ENCODE measurements around the gene TMEM106A. TPM values are rescaled to one million over a fixed set of nuclear protein-coding genes. Genes with fewer than 3 reads are reported as not detected.
"Not testable (repeated sequence)": the region's sequence is repeated elsewhere in the genome, so short reads cannot be mapped to it uniquely, and the experiment has no call there.

The TMEM106A gene
- total and polyA plus RNA-seq, 12 donors, result 1.1 to 10.4 (median 2.7) TPM

DNA sequence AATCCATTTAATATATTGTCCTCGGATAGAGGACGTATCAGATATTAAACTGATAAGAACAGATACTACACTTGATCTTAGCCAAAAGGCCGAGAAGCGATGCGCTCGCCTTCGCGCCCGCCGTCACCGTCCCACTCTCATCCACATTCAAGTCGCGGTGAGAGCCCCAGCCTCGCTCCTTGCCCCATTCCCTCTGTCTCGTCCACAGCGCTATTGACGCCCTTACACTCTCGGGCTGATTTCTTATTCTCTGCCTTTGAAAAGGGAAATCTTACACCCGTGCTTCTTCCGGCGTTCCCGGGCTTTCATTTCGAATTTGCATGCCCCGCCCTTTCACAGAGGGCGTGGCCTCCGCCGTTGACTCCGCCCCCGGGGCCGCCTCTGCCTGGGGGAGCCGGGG is 22.2 kb downstream of the TMEM106A start, which contains the start of gene RNU2-1:
TSS of gene RNU2-1 (minus strand) at position 101 of the 400 bp plus-strand sequence.
- H3K27ac ChIP-seq; DNase-seq; ATAC-seq; H3K27me3 ChIP-seq; H3K36me3 ChIP-seq; H3K4me3 ChIP-seq; H3K9me3 ChIP-seq; H3K4me1 ChIP-seq; intact Hi-C loops (cut with DNase I): not testable (repeated sequence)
- no CpG with 5 or more reads among the region's 31 CpGs for WGBS, 2 donors

DNA sequence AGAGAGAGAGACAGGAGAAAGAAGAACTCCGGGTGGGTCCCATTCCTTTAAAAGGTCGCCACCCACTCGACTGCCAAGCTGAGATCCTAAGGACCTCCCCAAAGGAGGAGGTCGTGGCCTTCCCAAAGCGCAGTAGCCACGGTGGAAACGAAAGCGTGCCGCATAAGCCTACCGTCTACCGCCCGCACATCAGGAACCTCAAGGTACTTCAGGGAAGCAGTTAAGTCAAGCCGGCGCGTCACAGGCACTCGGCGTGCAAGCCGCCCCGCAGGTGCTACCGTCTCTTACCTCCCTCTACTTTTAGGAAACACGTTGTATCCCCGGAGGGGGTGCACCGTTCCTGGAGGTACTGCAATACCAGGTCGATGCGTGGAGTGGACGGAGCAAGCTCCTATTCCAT is 27.9 kb downstream of the TMEM106A start:
- intact Hi-C loops (cut with DNase I); H3K27ac ChIP-seq; H3K4me1 ChIP-seq; H3K9me3 ChIP-seq; H3K4me3 ChIP-seq; H3K36me3 ChIP-seq; ATAC-seq; DNase-seq; H3K27me3 ChIP-seq: not testable (repeated sequence)
- WGBS, 2 donors, result 0% methylated on average over 1 of the region's 26 CpGs; no CpG with 5 or more reads in 1 of the 2 donors

DNA sequence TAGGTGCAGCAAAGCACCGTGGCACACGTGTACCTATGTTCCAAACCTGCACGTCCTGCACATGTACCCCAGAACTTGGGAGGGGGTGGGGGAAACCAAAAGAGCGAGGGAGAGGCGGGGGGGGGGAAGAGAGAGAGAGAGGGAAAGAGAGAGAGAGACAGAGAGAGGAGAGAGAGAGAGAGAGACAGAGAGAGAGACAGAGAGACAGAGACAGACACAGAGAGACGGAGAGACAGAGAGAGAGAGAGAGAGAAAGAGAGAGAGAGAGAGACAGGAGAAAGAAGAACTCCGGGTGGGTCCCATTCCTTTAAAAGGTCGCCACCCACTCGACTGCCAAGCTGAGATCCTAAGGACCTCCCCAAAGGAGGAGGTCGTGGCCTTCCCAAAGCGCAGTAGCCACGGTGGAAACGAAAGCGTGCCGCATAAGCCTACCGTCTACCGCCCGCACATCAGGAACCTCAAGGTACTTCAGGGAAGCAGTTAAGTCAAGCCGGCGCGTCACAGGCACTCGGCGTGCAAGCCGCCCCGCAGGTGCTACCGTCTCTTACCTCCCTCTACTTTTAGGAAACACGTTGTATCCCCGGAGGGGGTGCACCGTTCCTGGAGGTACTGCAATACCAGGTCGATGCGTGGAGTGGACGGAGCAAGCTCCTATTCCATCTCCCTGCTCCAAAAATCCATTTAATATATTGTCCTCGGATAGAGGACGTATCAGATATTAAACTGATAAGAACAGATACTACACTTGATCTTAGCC is 29.1 kb downstream of the TMEM106A start:
- intact Hi-C loops (cut with DNase I); DNase-seq; H3K27me3 ChIP-seq; H3K36me3 ChIP-seq; H3K9me3 ChIP-seq; H3K4me1 ChIP-seq; H3K4me3 ChIP-seq; H3K27ac ChIP-seq: not testable (repeated sequence)
- ATAC-seq, result peak in 1 of 8 donors; percentile 31
- 10% methylated on average over 3 of the region's 34 CpGs; no CpG with 5 or more reads in 1 of the 2 donors for WGBS, 2 donors

DNA sequence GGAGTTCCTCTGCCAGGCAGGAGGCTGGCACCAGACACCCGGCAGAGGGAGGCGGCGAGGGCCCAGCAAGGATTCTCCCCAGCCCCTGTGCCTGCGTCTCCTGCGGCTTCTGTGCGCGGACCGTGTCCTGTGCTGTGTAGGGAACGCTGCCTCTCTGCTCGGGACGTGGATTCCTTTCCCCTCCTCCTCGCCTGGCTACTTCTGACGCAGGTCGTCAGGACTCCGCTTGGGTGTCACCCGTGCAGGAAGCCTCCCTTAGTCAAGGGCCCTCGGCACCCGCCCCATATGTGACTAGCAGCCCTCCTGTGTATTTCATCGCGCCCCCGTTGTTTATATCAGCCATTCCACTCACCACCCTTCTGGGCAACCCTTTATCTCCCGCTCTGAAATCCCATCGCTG is 34.8 kb downstream of the TMEM106A start:
- intact Hi-C loops (cut with DNase I); H3K27me3 ChIP-seq; H3K4me1 ChIP-seq; H3K36me3 ChIP-seq; DNase-seq; ATAC-seq; H3K9me3 ChIP-seq: not testable (repeated sequence)
- peak overlapping the region in 5 of 10 donors; percentile 43 to 72 (median 70) for H3K27ac ChIP-seq
- WGBS, 2 donors, result 5 to 11% methylated on average over 11 to 12 of the region's 23 CpGs
- peak overlapping the region in 3 of 10 donors; percentile 36 to 41 (median 39) for H3K4me3 ChIP-seq

Other genes starting within 250 kb of the TMEM106A start
- 10 to 100 TPM; 20.0 to 34.7 (median 28.9) TPM for gene AARSD1, start 247.4 kb upstream of the TMEM106A start, total RNA-seq
- gene AARSD1, start 247.4 kb upstream of the TMEM106A start, polyA plus RNA-seq, result 100 to 1,000 TPM in 1 of 2 donors, 10 to 100 TPM in 1; 55.8 to 125 TPM
- gene PTGES3L, start 231.8 kb upstream of the TMEM106A start, total RNA-seq, result 10 to 100 TPM; 35.0 to 58.8 (median 40.5) TPM
- 10 to 100 TPM; 33.9 to 45.3 TPM for gene PTGES3L, start 231.8 kb upstream of the TMEM106A start, polyA plus RNA-seq
- gene RUNDC1, start 231.3 kb upstream of the TMEM106A start, total RNA-seq, result 10 to 100 TPM in 9 of 10 donors, 1 to 10 TPM in 1; 7.5 to 21.0 (median 11.6) TPM
- 10 to 100 TPM in 1 of 2 donors, 1 to 10 TPM in 1; 5.6 to 10.2 TPM for gene RUNDC1, start 231.3 kb upstream of the TMEM106A start, polyA plus RNA-seq
- 100 to 1,000 TPM; 388 to 841 (median 519) TPM for gene RPL27, start 213.5 kb upstream of the TMEM106A start, total RNA-seq
- gene RPL27, start 213.5 kb upstream of the TMEM106A start, polyA plus RNA-seq, result 1,000 to 10,000 TPM; 1,760 to 2,790 TPM
- 10 to 100 TPM in 6 of 10 donors, 1 to 10 TPM in 4; 7.0 to 61.6 (median 13.2) TPM for gene IFI35, start 205.1 kb upstream of the TMEM106A start, total RNA-seq
- 10 to 100 TPM; 13.0 to 26.0 TPM for gene IFI35, start 205.1 kb upstream of the TMEM106A start, polyA plus RNA-seq
- 10 to 100 TPM; 48.5 to 99.2 (median 70.8) TPM for gene VAT1, start 189.5 kb upstream of the TMEM106A start, total RNA-seq
- gene VAT1, start 189.5 kb upstream of the TMEM106A start, polyA plus RNA-seq, result 10 to 100 TPM; 54.6 to 66.5 TPM
- 1 to 10 TPM in 1 of 10 donors, under 1 TPM in 9; 0.16 to 2.3 (median 0.51) TPM for gene RND2, start 186.6 kb upstream of the TMEM106A start, total RNA-seq
- under 1 TPM; 0.14 to 0.95 TPM for gene RND2, start 186.6 kb upstream of the TMEM106A start, polyA plus RNA-seq
- gene BRCA1, start 86.5 kb upstream of the TMEM106A start, total RNA-seq, result 10 to 100 TPM in 3 of 10 donors, 1 to 10 TPM in 7; 4.1 to 12.0 (median 8.2) TPM
- 1 to 10 TPM; 2.2 to 3.1 TPM for gene BRCA1, start 86.5 kb upstream of the TMEM106A start, polyA plus RNA-seq
- gene NBR1, start 40.7 kb upstream of the TMEM106A start, total RNA-seq, result 100 to 1,000 TPM in 7 of 10 donors, 10 to 100 TPM in 3; 80.3 to 120 (median 107) TPM
- 10 to 100 TPM; 28.5 to 39.9 TPM for gene NBR1, start 40.7 kb upstream of the TMEM106A start, polyA plus RNA-seq
- not detected for gene CCDC200, start 16.7 kb downstream of the TMEM106A start, total RNA-seq
- not detected for gene CCDC200, start 16.7 kb downstream of the TMEM106A start, polyA plus RNA-seq
- 1,000 to 10,000 TPM in 8 of 10 donors, 100 to 1,000 TPM in 2; 802 to 4,475 (median 3,039) TPM for gene RNU2-1, start 22.1 kb downstream of the TMEM106A start, total RNA-seq
- gene RNU2-1, start 22.1 kb downstream of the TMEM106A start, polyA plus RNA-seq, result not detected
- gene ARL4D, start 187.1 kb downstream of the TMEM106A start, total RNA-seq, result 1 to 10 TPM; 2.5 to 6.9 (median 3.9) TPM
- 10 to 100 TPM in 1 of 2 donors, 1 to 10 TPM in 1; 7.8 to 13.5 TPM for gene ARL4D, start 187.1 kb downstream of the TMEM106A start, polyA plus RNA-seq